Ascending aorta (tissue), 2 donors: ENCODE data around the gene TSGA10. TPM values are rescaled to one million over a fixed set of nuclear protein-coding genes. Genes with fewer than 3 reads are reported as not detected.
"Not testable (repeated sequence)": the region's sequence is repeated elsewhere in the genome, so short reads cannot be mapped to it uniquely, and the experiment has no call there.

ENCODE experiments used
- DNase-seq, 2 donors: peaks; one replicate each; pipeline ENCODE4 v3.0.0-alpha.2; 2019; ENCODE audit warnings: low spot score in 2 of 2
- H3K27ac ChIP-seq, 2 donors: fragments of 200-600 bp; sonication (generic); one replicate each; pipeline ENCODE4 v1.5.1; 2016 to 2017; ENCODE audit warnings: mild to moderate bottlenecking in 1 of 2
- H3K27me3 ChIP-seq: fragments of 200-600 bp; sonication (generic); one replicate; pipeline ENCODE4 v1.5.1; 2017
- H3K36me3 ChIP-seq, 2 donors: fragments of 200-600 bp; sonication (generic); one replicate each; pipeline ENCODE4 v1.5.1; 2016
- H3K4me1 ChIP-seq, 2 donors: fragments of 200-600 bp; sonication (generic); one replicate each; pipeline ENCODE4 v1.5.1; 2016 to 2017; ENCODE audit warnings: mild to moderate bottlenecking in 1 of 2
- H3K4me3 ChIP-seq, 2 donors: fragments of 200-600 bp; sonication (generic); one replicate each; pipeline ENCODE4 v1.5.1; 2016 to 2017; ENCODE audit warnings: mild to moderate bottlenecking in 1 of 2
- H3K9me3 ChIP-seq, 2 donors: fragments of 200-600 bp; sonication (generic); one replicate each; pipeline ENCODE4 v1.5.1; 2016
- CTCF ChIP-seq, 3 experiments: fragments of 200-600 bp in 2 of 3; fragments of 450-650 bp in 1 of 3; sonication (generic) in 2 of 3; IDR thresholded peaks; one replicate each; pipeline ENCODE4 v1.5.1; 2016 to 2019; ENCODE audit warnings: antibody characterized with exemption in 3 of 3, mild to moderate bottlenecking in 1 of 3, moderate library complexity in 1 of 3
- intact Hi-C: fragments of 100-400 bp; cut with DNase I; formaldehyde crosslinking; loops from one replicate; pipeline ENCODE4 v1.15.1; 2023
- total RNA-seq: library from RNA; depleted of rRNA; stranded (reverse); fragments of >200 nt; gene quantifications from one replicate; pipeline ENCODE4 v1.1.0, GENCODE V29; 2016

Gene TSGA10
- total RNA-seq, 1 donor from 2014 or later = not detected

DNA sequence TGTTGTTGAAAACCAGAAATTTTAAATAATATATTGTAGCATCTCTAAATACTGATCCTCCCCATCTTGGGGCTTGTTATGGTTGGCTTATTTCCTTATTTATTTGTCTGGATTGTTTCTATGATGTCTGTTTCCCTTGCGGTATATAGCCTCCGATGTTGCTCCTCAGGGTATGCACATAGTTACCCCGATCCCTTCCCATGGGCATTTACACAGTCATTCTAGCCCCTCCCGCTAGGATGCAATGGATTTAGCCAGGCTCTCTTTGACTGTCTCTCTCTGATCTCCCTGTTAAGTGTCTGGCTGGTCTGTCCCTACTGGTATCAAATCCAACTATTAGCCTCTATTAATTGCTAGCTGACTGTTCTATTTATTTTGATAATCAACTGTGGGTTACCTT, 126.9 kb downstream of the TSGA10 start:
- Histone ChIP-seq H3K27me3 (no peaks in the 10 kb centered on the region), H3K4me3 (no peak overlapping the region), H3K4me1 (no peaks in the 10 kb centered on the region), H3K27ac (no peak overlapping the region), H3K9me3 (no peaks in the 10 kb centered on the region), H3K36me3 (no peaks in the 10 kb centered on the region)
- DNase-seq = no peak
- TF ChIP-seq CTCF (IDR thresholded peaks at IDR 0.05) = no peak
- intact Hi-C loops = no loop called here

GRCh38 chr2:99000708-99001107, 154.0 kb downstream of the TSGA10 start:
- no peak for DNase-seq
- no peaks in the 10 kb centered on the region for H3K4me1 ChIP-seq
- H3K4me3 ChIP-seq = no peak overlapping the region
- H3K9me3 ChIP-seq = peaks cover 0 to 6% of the 10 kb centered on the region in 2 donors
- no peaks in the 10 kb centered on the region for H3K27me3 ChIP-seq
- intact Hi-C loops = no loop called here
- no peak overlapping the region for H3K27ac ChIP-seq
- no peaks in the 10 kb centered on the region for H3K36me3 ChIP-seq
- no peak for TF ChIP-seq CTCF (IDR thresholded peaks at IDR 0.05)

GRCh38 chr2:98988695-98989094, 166.0 kb downstream of the TSGA10 start:
- intact Hi-C loops, H3K36me3 ChIP-seq, DNase-seq, H3K4me1 ChIP-seq, H3K27ac ChIP-seq, H3K4me3 ChIP-seq, H3K9me3 ChIP-seq, H3K27me3 ChIP-seq: not testable (repeated sequence)

DNA sequence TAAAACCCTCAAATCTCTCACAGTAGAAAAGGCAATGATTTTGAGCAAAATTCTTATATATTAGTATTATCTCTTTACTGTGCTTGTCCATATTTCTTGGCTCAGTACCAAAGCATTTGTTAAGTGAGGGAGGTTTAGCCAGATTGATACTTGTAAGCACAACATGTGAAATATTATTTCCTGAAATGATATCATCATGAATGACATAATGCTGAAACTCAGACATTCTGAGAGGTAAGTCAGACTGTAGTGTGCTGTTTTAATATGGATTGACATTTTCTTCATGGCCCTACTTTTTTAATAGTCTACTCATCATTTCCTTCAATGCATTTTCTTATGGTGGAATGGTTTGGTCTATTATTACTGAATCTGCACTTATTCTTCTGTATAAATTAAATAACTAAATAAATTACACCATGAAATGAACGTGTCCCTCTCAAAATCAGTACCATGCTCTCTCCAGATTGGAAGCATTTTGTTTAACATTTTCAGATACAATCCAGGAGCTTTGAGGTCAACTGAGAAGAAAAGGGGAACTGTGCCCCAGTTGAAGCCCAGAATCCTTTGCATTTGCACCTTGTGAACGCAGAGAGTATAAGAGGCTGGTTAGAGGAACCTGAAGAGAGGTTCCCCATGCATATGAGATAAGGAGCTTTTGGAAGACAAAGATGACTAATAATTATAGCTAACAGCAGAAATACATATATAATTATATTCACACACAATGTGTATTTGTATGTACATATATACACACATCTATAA, 168.7 kb downstream of the TSGA10 start:
- DNase-seq = no peak
- no peak overlapping the region for H3K4me3 ChIP-seq
- no peaks in the 10 kb centered on the region for H3K27me3 ChIP-seq
- no peaks in the 10 kb centered on the region for H3K4me1 ChIP-seq
- no peaks in the 10 kb centered on the region for H3K9me3 ChIP-seq
- no peak overlapping the region for H3K27ac ChIP-seq
- intact Hi-C loops = no loop called here
- TF ChIP-seq CTCF (IDR thresholded peaks at IDR 0.05) = no peak
- no peaks in the 10 kb centered on the region for H3K36me3 ChIP-seq

DNA sequence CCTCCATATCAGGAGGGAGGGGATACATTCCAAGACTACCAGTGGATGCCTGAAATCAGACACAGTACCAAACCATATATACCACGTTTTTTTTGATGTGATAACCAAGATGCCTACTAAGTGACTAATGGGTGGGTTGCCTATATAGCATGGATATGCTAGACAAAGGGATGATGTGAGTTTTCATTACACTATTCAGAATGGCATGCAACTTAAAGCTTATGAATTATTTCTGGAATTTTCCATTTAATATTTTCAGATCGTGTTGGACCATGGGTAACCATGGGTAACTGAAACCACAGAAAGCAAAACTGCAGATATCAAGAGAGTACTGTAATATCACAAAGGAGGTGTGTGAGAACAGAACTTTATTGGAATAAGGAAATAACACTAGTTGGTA, 179.1 kb downstream of the TSGA10 start:
- Histone ChIP-seq H3K4me1 (no peaks in the 10 kb centered on the region), H3K36me3 (no peaks in the 10 kb centered on the region), H3K4me3 (no peak overlapping the region), H3K9me3 (peaks cover 0 to 15% of the 10 kb centered on the region in 2 donors), H3K27ac (no peak overlapping the region), H3K27me3 (no peaks in the 10 kb centered on the region)
- intact Hi-C loops = no loop called here
- no peak for DNase-seq
- no peak for TF ChIP-seq CTCF (IDR thresholded peaks at IDR 0.05)

GRCh38 chr2:98972582-98973167, 182.1 kb downstream of the TSGA10 start:
- intact Hi-C loops = no loop called here
- Histone ChIP-seq H3K4me3 (no peak overlapping the region), H3K27ac (no peak overlapping the region), H3K27me3 (no peaks in the 10 kb centered on the region), H3K9me3 (peaks cover 0 to 27% of the 10 kb centered on the region in 2 donors), H3K36me3 (no peaks in the 10 kb centered on the region), H3K4me1 (no peaks in the 10 kb centered on the region)
- TF ChIP-seq CTCF (IDR thresholded peaks at IDR 0.05) = no peak
- no peak for DNase-seq
